Upper lobe of left lung (tissue), 6 donors: ENCODE measurements around the gene MGAT4A. TPM values are rescaled to one million over a fixed set of nuclear protein-coding genes. Genes with fewer than 3 reads are reported as not detected.

Experiments used
- ATAC-seq, 2 donors: fragments of 200-7000 bp; cut with Tn5 transposase; one replicate each; pipeline ENCODE4 v1.9.1; 2022; ENCODE audit warnings: mild to moderate bottlenecking in 2 of 2, moderate library complexity in 2 of 2; ENCODE audit not compliant: low FRiP score in 2 of 2
- DNase-seq, 2 donors: peaks; one replicate each; pipeline ENCODE4 v3.0.0-alpha.2; 2019 to 2020
- H3K27ac ChIP-seq, 4 donors: fragments of 200-600 bp; sonication (generic); one replicate each; pipeline ENCODE4 v1.5.1; 2016 to 2019
- H3K27me3 ChIP-seq, 4 donors: fragments of 200-600 bp; sonication (generic); one replicate each; pipeline ENCODE4 v1.5.1; 2017 to 2019
- H3K36me3 ChIP-seq, 4 donors: fragments of 200-600 bp; sonication (generic); one replicate each; pipeline ENCODE4 v1.5.1; 2016 to 2019
- H3K4me1 ChIP-seq, 4 donors: fragments of 200-600 bp; sonication (generic); one replicate each; pipeline ENCODE4 v1.5.1; 2018 to 2019
- H3K4me3 ChIP-seq, 4 donors: fragments of 200-600 bp; sonication (generic); one replicate each; pipeline ENCODE4 v1.5.1; 2017 to 2019; ENCODE audit warnings: mild to moderate bottlenecking in 2 of 4, moderate library complexity in 1 of 4
- H3K9me3 ChIP-seq, 4 donors: fragments of 200-600 bp; sonication (generic); one replicate each; pipeline ENCODE4 v1.5.1; 2018 to 2019
- EP300 ChIP-seq, 4 donors: sonication (generic); formaldehyde crosslinking; IDR thresholded peaks; one replicate each; pipeline ENCODE4 v1.5.1; 2017; ENCODE audit warnings: antibody characterized with exemption in 4 of 4, control low read depth in 2 of 4
- POLR2A ChIP-seq, 4 donors: fragments of 450-650 bp; IDR thresholded peaks; one replicate each; pipeline ENCODE4 v1.5.1; 2016 to 2017; ENCODE audit warnings: antibody characterized with exemption in 4 of 4, mild to moderate bottlenecking in 2 of 4
- POLR2AphosphoS5 ChIP-seq, 2 donors: sonication (generic); formaldehyde crosslinking; IDR thresholded peaks; one replicate each; pipeline ENCODE4 v1.5.1; 2017; ENCODE audit warnings: antibody characterized with exemption in 2 of 2
- WGBS, 2 donors: methylation state at CpG; one replicate each; pipeline ENCODE4 v1.1.5; 2017 to 2018; 5-methylcytosine and 5-hydroxymethylcytosine counted together
- total RNA-seq, 6 donors: library from RNA; depleted of rRNA in 4 of 6; stranded (reverse); fragments of >200 nt in 4 of 6; gene quantifications; one replicate each; pipeline versions ENCODE4 v1.1.0 to v1.2.1, GENCODE V29; 2016 to 2021
- TF ChIP-seq, protein P1 (sequence below), 6 experiments: fragments of 450-650 bp in 4 of 6; fragments of 200-600 bp in 2 of 6; sonication (generic) in 2 of 6; IDR thresholded peaks; one replicate each; pipeline ENCODE4 v1.5.1; 2016 to 2019; ENCODE audit warnings: antibody characterized with exemption in 6 of 6
- donor health status: DM: no; HTN: no; CAD: no; lungs with moderate emphysema.
- donor health status: DM: no; HTN: yes; CAD: no; lungs with severe emphysema.

The MGAT4A gene
- total RNA-seq, 6 donors from 2014 or later: 28.4 to 69.6 (median 53.6) TPM

GRCh38 chr2:98692090-98693054 is 38.6 kb downstream of the MGAT4A start:
- DNase-seq: no peak
- Histone ChIP-seq H3K4me3 (no peak overlapping the region), H3K27me3 (no peaks in the 10 kb centered on the region), H3K27ac (no peak overlapping the region), H3K9me3 (no peaks in the 10 kb centered on the region), H3K36me3 (no peaks in the 10 kb centered on the region), H3K4me1 (peaks cover 5 to 24% (median 9%) of the 10 kb centered on the region in 4 donors)
- ATAC-seq: no peak
- WGBS, 2 donors: 90 to 92% methylated on average over 7 of the region's 7 CpGs
- TF ChIP-seq POLR2A (IDR thresholded peaks at IDR 0.05) (no peak), EP300 (IDR thresholded peaks at IDR 0.05) (no peak), POLR2AphosphoS5 (IDR thresholded peaks at IDR 0.05) (no peak)
- TF ChIP-seq, protein P1, sequence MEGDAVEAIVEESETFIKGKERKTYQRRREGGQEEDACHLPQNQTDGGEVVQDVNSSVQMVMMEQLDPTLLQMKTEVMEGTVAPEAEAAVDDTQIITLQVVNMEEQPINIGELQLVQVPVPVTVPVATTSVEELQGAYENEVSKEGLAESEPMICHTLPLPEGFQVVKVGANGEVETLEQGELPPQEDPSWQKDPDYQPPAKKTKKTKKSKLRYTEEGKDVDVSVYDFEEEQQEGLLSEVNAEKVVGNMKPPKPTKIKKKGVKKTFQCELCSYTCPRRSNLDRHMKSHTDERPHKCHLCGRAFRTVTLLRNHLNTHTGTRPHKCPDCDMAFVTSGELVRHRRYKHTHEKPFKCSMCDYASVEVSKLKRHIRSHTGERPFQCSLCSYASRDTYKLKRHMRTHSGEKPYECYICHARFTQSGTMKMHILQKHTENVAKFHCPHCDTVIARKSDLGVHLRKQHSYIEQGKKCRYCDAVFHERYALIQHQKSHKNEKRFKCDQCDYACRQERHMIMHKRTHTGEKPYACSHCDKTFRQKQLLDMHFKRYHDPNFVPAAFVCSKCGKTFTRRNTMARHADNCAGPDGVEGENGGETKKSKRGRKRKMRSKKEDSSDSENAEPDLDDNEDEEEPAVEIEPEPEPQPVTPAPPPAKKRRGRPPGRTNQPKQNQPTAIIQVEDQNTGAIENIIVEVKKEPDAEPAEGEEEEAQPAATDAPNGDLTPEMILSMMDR (IDR thresholded peaks at IDR 0.05): no peak

DNA sequence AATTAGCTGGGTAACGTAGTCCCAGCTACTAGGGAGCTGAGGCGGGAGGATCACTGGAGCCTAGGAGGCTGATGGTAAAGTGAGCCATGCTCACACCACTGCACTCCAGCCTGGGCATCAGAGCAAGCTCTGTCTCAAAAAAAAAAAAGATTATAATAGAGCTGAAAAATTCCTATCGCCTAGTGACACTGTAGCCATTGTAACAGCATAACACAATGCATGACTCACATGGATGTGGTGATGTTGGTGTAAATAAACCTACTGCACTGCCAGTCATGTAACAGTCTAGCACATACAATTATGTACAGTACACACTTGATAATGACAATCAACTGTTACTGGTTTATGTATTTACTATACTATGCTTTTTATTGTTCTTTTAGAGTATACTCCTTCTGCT is 39.6 kb downstream of the MGAT4A start:
- no peak for ATAC-seq

DNA sequence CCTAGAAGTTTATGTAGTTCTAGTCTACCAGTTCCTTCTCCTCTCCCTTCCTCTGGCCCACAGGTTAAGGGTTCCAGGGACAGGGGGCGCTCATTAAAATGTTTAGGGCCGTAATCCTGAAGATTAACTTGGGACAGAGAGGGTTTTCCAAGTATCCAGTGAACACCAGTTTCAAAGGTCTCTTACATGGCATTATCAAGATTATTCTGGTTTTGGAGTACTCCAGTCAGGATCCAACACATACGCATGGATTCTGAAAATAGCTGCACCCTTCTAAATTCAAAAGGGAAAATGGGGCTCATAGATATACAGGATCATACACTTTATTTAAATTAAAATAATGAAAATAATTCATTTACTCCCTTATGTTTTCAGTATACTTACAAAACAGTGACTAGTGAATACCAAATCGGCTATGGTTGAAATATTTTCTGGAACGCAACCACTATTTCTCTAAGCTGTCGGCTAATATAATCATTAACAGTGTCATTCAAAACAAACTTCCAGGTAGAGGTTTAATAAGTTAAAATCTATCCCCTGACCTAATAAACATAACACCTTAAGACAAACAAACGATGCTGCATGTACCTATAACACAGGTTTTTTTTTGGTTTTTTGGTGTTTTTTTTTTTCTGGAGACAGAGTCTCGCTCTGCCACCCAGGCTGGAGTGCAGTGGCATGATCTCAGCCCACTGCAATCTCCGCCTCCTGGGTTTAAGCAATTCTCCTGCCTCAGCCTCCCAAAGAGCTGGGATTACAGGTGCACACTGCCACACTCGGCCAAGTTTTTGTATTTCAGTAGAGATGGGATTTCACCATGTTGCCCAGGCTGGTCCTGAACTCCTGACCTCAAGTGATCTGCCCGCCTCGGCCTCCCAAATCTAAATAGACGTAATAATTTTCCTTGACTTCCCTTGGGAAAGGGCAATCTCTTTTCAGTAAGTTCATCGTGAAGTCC is 44.7 kb downstream of the MGAT4A start:
- ATAC-seq: no peak
- no peaks in the 10 kb centered on the region for H3K36me3 ChIP-seq
- WGBS, 2 donors: 94 to 95% methylated on average over 14 of the region's 14 CpGs
- no peaks in the 10 kb centered on the region for H3K27me3 ChIP-seq
- no peak overlapping the region for H3K27ac ChIP-seq
- TF ChIP-seq POLR2AphosphoS5 (IDR thresholded peaks at IDR 0.05): no peak
- TF ChIP-seq POLR2A (IDR thresholded peaks at IDR 0.05): no peak
- TF ChIP-seq, protein P1 (IDR thresholded peaks at IDR 0.05): no peak
- no peak for TF ChIP-seq EP300 (IDR thresholded peaks at IDR 0.05)
- no peak for DNase-seq
- no peaks in the 10 kb centered on the region for H3K9me3 ChIP-seq
- H3K4me3 ChIP-seq: no peak overlapping the region
- peaks cover 0 to 15% (median 3%) of the 10 kb centered on the region in 4 donors for H3K4me1 ChIP-seq

More for the DNA sequence above, 39.6 kb downstream of the MGAT4A start:
- H3K36me3 ChIP-seq: no peaks in the 10 kb centered on the region
- H3K27ac ChIP-seq: no peak overlapping the region
- no peak for DNase-seq
- peaks cover 5 to 21% (median 11%) of the 10 kb centered on the region in 4 donors for H3K4me1 ChIP-seq
- no peaks in the 10 kb centered on the region for H3K27me3 ChIP-seq
- H3K4me3 ChIP-seq: no peak overlapping the region
- H3K9me3 ChIP-seq: no peaks in the 10 kb centered on the region
- TF ChIP-seq, protein P1 (IDR thresholded peaks at IDR 0.05): no peak
- TF ChIP-seq EP300 (IDR thresholded peaks at IDR 0.05) (no peak), POLR2AphosphoS5 (IDR thresholded peaks at IDR 0.05) (no peak), POLR2A (IDR thresholded peaks at IDR 0.05) (no peak)
- WGBS, 2 donors: 89% methylated on average over 3 of the region's 3 CpGs

DNA sequence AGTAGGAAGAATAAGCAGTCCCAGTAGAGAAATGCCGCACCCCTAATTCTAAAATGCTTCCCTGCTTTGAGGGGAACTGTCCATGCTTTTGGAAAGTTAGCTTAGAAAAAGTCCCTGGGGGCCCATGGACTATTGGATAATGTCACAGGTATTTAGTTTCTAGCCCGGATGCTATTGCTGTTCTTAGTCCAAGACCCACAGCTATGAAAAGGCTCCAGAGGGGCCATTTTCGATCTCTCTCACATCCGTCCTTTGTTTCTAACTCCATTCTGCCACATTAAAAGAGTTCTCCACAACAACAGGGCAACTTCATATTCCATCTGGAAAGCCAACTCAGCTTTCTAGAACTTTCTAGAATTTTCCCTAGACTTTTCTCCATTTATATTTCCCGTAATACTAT is 47.2 kb downstream of the MGAT4A start:
- Histone ChIP-seq H3K4me3 (no peak overlapping the region), H3K4me1 (peaks cover 0 to 10% (median 0%) of the 10 kb centered on the region in 4 donors), H3K27me3 (no peaks in the 10 kb centered on the region), H3K36me3 (no peaks in the 10 kb centered on the region), H3K27ac (no peak overlapping the region), H3K9me3 (no peaks in the 10 kb centered on the region)
- ATAC-seq (no peak), DNase-seq (no peak)
- TF ChIP-seq EP300 (IDR thresholded peaks at IDR 0.05) (no peak), POLR2AphosphoS5 (IDR thresholded peaks at IDR 0.05) (no peak), POLR2A (IDR thresholded peaks at IDR 0.05) (no peak)
- TF ChIP-seq, protein P1 (IDR thresholded peaks at IDR 0.05): no peak
- 82 to 86% methylated on average over 5 of the region's 5 CpGs for WGBS, 2 donors
